ENCODE data around the gene PRAMEF12.
"Not testable (repeated sequence)": the region's sequence is repeated elsewhere in the genome, so short reads cannot be mapped to it uniquely, and the experiment has no call there.

The PRAMEF12 gene

DNA sequence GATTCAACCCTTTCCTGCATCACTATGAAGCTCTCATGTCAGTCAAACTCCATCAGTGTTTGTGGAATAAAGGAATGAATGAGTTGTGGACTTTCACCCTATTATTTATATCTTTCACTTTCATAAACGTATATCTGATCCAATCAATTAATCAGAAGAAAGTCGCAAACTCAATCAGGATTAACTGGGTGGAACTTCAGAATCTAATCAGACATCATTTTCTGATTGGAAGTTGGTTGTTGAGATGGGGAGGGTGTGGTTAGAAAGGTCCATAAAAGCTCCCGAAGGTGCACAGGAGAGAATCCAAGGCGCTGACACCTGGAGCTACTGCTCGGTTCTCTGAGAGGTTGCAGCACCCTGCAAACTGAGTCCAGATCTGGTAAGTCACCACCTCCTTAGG, at the start of gene PRAMEF12:
PRAMEF12 (plus strand) TSS at position 301 of the 400 bp plus-strand sequence. CDS start 1,130 bp downstream, outside the sequence.
- no peak for DNase-seq

DNA sequence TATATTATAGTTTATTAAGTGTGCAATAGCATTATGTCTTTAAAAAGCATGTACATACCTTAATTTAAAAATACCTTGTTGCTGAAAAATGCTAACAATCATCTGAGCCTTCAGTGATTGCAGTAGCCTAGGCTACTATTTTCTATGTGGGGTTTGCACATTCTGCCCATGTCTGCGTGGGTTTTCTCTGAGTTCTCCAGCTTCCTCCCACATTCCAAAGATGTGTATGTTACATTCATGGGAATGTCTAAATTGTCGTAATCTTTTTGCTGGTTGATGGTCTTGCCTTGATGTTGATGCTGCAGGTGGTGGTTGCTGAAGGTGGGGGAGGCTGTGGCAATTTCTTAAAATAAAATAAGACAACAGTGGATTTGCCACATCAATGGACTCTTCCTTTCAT, 45.1 kb upstream of the PRAMEF12 start:
- DNase-seq: no peak

DNA sequence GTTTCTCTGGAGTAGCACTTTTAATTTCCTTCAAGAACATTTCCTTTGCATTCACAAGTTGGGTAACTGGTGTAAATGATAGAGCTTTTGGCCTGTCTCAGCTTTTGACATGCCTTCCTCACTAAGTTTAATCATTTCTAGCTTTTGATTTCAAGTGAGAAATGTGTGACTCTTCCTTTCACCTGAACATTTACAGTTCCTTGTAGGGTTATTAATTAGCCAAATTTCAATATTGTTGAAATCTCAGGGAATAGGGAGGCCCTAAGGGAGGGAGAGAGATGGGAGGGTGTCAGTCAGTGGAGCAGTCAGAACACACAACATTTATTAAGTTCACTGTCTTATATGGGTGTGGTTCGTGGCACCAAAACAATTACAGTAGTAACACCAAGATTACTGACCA, 43.4 kb upstream of the PRAMEF12 start:
- DNase-seq: no peak

DNA sequence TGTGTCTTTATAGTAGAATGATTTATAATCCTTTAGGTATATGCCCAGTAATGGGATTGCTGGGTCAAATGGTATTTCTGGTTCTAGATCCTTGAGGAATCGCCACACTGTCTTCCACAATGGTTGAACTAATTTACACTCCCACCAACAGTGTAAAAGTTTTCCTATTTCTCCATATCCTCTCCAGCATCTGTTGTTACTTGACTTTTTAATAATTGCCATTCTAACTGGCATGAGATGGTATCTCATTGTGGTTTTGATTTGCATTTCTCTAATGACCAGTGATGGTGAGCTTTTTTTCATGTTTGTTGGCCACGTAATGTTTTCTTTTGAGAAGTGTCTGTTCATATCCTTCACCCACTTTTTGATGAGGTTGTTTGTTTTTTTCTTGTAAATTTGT, 42.5 kb upstream of the PRAMEF12 start:
- not testable (repeated sequence) for DNase-seq

DNA sequence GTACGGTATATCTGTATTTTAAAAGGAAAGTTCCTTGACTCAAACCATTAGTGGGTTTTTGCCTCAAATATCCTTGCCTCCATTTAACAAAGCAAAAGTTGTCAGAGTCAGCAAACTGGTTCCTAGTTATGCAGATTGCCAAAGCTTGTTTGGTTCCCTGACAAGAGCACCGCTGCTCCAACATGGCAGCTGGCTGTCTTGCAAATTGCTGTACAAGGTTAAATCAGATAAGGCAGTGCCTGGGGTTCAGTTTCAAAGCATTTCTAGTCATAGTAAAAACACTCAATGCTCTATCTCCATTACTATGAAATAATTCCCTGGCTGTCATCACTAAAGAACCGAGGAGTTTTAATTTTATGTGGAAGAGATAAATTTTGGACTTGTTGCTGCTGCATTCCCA, 38.9 kb upstream of the PRAMEF12 start:
- no peak for DNase-seq

DNA sequence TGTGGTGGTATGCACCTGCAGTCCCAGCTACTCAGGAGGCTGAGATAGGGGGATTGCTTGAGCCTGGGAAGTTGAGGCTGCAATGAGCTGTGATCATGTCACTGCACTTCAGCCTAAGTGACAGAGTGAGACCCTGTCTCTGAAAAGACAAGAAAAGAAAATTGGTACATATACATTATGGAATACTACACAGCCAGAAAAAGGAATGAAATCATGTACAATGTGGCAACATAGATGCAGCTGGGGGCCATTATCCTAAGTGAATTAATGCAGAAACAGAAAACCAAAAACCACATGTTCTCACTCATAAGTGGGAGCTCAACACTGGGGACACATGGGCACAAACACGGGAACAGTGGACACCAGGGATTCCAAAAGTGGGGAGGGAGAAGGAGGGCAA, 34.6 kb upstream of the PRAMEF12 start:
- DNase-seq: no peak

DNA sequence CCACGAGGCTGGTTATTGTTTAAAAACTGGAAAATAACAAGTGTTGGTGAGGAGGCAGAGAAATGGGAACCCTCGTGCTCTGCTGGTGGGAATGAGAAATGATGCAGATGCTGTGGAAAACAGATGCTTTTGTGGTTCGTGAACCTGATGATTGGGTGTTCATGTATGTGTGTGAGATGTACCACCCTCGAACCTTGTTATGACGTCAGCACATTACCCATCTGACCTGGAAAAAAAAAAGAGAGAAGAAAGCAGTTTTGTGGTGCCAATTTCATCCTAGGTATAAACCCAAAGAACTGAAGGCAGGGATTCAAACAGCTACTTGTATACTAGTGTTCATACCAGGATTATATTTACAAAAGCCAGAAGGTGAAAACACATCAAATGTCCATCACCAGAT, 33.9 kb upstream of the PRAMEF12 start:
- no peak for DNase-seq

DNA sequence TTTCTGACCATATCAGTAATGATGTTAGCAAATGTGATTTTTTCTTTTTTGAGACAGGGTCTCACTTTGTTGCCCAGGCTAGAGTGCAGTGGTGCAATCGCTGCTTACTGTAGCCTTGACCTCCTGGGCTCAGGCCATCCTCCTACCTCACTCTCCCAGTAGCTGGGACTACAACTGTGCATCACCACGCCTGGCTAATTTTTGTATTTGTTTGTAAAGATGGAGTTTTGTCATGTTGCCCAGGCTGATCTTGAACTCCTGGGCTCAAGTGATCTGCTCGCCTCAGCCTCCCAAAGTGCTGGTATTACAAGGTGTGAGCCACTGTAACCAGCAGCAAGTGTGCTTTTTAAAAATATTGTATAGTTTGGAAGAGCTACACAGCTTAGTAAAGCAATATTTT, 31.6 kb upstream of the PRAMEF12 start:
- DNase-seq: no peak

DNA sequence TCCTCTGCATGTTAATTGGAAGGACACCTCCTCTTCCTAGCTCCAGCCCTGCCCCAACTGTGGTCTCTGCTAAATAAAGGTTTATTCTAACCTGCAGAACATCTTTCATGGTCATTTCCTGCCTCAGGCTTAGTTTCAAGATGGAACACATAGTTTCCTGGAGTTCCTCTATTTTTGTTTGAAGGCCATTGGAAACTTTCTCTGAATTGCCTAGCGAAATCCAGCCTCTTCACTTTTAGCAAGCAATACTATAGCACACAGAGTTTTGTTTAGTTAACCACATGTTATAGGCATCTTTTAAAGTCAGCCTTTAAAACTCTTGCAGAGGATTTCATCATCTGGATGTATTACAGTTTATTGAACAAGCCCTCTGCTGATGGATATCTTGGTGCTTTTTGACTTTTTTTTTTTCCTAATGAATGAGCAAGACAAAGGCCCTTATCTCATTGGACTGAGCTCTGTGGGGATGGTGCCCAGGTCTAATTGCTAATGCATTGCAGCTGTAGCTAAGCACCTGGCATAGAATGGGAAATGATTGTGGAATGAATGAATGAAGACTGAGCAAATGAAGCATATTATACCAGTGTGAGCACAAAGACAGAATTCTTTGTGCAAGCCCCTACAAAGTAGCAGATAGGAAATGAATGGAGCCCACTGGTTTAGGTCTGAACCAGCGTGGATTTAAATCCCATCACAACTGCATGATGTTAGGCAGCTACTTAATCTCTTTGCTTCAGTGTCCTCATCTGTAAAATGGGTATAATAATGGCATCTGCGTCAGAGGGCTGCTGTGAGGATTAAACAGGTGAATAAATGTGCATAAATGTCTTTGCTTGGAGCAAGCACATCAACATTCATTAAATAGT, 28.2 kb upstream of the PRAMEF12 start:
- DNase-seq: no peak

DNA sequence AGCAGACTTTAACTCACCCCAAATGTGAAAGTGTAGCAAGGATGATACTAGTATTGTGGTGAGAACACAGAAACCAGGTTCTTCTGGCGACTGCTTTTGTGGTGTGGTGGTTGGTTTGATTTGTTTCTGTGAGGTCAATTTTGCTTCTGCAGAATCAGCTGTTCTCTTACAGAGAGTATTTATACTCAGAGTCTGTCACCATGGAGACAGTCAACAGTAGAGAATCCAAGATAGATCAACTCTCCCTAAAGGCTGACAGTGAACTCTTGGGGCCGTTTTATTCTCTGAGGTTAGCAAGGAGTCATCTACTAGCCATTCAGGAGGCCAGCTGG, 27.6 kb upstream of the PRAMEF12 start, which contains the start of gene CFAP107:
CFAP107 (plus strand) TSS at position 209 of the 332 bp plus-strand sequence. CDS start 231 bp downstream, outside the sequence.
- DNase-seq: no peak

DNA sequence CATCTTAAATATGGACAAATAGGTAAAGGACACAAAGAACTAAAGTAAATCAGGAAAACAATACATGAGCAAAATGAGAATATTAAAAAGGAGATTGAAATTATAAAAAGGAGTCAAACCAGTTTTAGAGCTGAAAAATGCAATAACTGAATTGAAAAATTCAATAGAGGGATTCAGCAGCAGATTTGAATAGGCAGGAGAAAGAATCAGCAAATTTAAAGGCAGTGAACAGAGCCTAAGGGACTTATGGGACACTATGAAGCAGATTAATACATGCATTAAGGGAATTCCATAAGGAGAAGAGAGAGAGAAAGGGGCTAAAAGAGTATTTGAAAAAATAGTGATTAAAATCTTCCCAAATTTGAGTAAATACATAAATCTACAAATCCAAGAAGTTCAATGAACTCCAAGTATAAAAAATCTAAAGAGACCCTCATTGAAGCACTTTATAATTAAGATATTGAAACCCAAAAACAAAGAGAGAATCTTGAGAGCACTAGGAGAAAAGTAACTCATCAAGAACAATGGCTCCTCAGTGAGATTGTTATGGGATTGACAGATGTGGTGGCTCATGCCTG, 24.7 kb upstream of the PRAMEF12 start:
- no peak for DNase-seq

DNA sequence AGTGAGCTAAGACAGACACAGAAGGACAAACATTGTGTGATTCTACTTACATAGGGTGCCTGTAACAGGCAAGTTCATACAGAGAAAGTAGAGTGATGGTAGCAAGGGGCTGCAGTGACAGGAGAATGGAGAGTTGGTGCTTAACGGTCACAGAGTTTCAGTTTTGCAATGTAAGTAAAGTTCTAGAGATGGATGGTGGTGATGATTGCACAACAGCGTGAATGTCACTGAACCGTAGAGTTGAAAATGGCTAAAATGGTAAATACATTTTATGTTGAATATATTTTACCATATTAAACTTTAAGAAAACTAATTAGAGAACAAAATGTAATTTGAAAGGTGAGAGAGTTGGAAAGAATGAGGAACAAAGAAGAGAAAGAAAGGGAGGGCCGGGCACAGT, 18.8 kb upstream of the PRAMEF12 start:
- no peak for DNase-seq

DNA sequence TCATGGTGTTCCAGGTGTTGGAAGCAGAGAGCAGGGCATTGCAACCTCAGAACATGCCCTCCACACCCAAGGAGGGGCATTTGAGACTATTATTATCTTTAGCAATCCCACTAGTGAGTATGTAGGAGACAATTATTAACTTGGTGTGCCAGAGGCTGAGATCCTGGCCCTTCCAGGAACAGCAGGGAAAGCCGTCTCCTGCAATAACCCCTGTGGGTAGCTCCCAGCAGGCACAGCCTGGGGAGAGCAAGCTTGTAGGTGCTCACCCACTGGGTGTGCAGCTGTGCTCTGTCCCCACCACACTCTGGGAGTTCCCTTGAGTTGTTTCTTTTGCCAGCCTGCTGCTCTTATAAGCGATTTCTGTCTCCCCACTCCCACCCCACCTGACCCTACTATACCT, 17.3 kb upstream of the PRAMEF12 start:
- DNase-seq: no peak

DNA sequence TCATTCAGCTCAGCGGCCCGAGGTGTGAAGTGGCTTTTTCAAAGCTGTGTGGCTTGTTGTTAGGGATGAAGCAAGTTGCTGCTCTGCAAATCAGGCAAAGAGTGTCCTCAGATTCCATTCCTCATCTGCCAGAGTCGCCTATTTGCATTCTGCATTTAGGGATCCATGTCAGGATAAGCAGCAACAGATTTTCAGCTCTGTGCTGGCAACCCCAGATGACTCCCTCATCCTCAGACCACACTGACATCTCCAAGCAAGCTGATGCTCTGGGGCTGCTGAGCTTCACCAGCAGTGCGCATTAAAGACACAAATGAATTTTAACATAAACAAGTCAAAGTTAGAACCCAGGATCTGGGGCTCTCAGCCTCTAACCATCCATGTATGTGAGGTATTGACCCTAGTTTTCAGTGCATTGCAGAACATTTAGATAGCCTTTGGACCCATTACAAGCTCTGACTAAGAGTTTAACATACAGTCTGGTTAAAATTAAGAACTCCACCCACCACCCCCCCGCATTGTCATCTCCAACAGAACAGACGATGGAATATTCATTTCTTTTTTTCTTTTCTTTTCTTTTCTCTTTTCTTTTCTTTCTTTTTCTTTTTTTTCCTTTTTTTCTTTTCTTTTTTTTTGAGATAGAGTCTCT, 16.6 kb upstream of the PRAMEF12 start:
- no peak for DNase-seq

DNA sequence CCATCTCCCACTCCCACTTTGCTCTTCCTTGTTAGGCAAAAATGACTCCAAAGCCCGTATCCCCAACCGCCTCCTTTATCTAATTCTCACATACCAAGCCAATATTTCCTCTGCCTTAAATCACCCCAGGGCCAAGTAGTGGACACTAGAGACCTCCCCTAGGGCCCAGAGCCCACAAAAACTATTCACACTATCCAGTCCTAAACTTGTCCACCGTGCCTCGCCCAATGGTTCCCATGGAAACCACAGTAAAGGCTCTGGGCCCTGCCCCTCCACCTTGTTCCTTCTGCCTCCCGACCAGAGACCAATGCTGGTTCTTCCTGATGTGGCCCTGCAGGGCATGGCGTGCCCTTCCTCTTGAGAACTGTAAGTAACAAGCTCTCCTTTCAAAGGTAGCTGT, 15.7 kb upstream of the PRAMEF12 start:
- no peak for DNase-seq

DNA sequence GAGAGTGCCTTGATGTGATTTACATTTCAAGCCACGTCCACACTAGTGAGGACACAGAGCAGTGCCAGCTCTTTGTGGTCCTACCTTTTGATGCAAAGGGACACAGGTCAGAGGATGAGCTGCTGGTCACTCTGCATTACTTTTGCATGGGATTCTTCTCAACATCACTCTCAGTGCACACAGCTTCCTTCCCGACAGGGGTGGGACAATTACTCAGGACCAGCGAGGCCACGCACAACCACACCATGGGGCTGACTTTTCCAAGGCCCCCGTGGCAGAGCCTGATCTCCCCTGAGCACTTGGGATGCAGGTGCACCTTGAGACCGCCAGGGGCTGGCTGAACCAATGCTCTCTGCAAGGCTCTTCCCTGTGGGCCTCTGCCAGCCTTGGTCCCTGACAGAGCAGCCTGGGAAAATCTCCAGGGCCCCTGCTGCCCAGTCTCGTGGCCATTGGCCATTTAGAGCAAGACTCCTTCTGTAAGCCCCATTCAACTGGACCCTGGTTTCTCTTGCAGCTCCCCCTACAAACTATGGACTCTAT, 13.2 kb upstream of the PRAMEF12 start:
- no peak for DNase-seq

DNA sequence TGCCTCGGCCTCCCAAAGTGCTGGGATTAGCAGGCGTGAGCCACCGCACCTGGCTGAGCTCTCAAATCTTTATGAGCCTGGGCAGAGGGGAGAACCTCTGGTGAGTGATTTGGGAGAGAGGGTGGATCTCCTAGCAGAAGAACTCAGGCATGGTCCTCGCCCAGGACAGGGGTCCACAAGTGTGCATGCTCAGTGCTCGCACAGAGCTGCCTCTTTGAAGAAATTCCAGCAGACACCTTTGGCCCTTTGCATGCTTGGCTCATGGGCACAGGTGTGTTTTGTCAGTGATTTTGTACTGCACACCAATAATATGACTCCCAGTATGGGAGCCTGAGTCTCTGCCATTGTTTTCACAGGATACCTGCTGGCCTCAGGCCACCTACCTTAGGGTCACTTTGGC, 11.8 kb upstream of the PRAMEF12 start:
- DNase-seq: no peak

DNA sequence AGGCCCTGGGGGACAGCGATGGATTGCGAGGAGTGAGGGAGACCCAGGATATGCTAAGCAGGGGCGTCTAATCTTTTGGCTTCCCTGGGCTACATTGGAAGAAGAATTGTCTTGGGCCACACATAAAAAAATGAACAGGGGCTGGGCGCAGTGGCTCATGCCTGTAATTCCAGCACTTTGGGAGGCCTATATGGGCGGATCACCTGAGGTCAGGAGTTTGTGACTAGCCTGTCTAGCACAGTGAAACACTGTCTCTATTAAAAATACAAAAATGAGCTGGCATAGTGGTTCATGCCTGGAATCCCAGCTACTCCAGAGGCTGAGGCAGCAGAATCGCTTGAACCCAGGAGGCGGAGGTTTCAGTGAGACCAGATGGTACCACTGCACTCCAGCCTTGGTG, 10.8 kb upstream of the PRAMEF12 start:
- no peak for DNase-seq

DNA sequence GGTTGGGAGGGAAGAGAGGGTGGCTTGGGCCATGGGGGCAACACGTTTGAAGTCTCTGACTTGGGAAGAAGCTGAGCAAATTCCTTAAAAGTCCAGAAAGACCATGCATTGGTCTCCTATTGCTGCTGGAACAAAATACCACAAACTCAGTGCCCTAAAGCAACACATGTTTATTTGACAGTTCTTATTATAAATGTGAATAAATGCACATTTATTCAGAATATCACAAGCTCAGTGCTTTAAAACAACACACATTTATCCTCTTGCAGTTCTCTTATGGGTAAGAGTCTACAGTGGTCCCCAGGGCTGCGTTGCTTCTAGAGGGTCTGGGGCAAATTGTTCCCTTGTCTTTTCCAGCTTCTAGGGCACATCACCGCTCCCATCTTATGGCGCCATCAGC, 10.1 kb upstream of the PRAMEF12 start:
- DNase-seq: no peak

DNA sequence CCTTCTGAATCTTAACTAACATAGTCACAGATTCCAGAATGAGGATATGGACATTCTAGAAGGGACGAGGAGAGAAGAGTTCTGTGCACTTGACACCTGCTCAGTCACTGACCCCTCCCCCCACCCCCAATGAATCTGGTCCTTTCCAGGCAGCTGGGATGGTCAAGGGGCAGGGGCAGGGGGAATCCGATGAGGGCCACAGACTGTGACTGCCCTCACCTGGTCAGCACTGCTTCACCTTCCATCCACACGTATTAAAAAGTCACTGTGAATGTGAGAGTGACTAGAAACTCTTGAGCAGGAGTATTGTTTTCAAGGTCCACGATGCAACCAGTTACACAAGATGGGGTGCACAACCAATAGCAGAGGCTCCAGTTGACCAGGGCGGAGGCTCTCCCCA, 9.5 kb upstream of the PRAMEF12 start:
- DNase-seq: no peak

DNA sequence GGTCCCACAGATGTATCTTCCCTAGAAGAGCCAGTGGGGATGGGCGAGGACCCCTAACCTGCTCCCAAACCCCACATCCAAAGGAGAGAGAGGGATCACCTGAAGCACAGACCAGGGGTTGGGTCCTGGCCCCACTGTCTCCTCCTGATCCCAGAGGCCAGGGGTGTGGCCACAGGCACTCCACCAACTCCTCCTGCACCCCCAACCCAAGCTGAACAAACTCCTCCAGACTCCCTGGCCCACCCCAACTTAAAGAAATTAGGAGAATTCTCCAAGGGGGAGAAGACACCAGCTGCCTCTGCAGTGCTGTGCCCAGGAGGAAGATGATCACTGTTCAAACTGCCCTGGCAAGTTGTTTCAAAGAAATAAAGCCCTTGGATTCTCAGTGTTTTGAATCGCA, 4.5 kb upstream of the PRAMEF12 start:
- no peak for DNase-seq

DNA sequence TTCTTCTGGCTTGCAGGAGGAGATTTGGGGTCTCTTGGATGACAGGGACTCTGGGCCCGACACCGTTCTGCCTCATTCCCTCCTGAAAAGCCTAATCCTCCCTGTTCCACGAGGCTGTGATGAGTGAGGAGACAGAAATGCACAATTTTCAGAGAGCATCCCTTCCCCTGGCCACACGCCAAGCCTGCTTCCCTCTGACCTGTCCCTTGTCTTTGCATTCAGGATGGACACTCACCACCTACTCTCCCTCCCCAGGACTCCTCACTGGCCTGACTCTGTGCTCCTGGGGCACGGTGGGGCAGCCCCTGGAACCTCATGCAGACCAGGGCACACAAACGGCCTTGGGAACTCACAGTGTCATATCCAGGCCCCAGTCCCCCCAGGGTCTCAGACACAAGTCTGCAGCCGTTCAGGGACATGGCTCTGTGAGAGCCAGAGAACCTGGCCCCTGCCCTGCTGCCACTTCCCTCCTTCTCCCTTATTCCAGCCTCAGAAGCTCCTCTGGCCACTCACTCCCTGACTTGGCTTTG, 3.5 kb upstream of the PRAMEF12 start:
- no peak for DNase-seq

DNA sequence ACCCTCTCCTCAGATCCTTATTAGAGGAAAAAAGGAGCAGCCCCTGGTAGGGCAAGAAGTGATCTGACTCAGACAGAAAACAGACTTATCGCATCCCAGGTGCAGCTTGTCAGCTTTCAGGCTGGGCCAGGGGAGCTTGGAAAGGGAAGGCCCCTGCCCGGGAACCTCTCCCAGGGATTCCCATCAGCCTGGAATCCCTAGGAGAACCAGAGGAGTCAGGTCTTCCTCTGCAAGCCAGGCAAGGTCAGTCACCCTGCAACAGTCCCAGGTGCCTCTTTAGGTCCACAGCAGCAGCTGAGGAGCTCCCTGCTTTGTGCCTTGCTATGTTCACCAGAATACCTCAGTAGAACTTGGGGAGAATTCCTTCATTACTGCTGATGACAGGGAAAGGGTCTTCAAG, 2.9 kb upstream of the PRAMEF12 start:
- no peak for DNase-seq

DNA sequence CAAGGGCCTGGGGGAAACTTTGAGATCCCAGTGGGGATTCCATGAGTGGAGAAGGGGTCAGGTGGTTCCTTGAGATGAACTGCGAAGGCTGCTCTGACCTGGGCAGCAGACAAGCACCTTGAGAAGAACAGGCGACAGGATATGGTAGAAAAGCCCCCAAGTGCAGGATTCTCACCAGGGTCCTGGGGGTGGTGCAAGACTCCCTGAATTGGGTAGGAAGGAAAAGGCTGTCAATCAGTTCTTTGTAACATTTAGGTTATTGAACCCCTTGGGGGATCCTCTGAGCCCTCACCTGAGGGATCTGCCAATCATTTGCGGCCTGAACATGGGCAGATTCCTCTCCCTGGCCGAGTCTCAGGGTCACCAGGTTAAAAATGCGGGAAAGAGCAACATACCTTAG, 2.4 kb upstream of the PRAMEF12 start:
- no peak for DNase-seq

All from activated T-cell treated with anti-CD3 and anti-CD28 coated beads, Interleukin-2, amount 50 U/mL, for 48 hours (primary cell).